SIG-M5 treated with dmso at 0.1 percent for 504 hours (cell line): Measurements from ENCODE around the gene GNG3.
"Not testable (repeated sequence)": the region's sequence is repeated elsewhere in the genome, so short reads cannot be mapped to it uniquely, and the experiment has no call there.

Source experiments
- DNase-seq: peaks from one replicate; lab custom pipeline; 2025; ENCODE audit not compliant: unreplicated experiment; lab: John Stamatoyannopoulos, UW

The GNG3 gene

GRCh38 chr11:62687508-62688396, 19.7 kb upstream of the GNG3 start:
- DNase-seq: no peak

DNA sequence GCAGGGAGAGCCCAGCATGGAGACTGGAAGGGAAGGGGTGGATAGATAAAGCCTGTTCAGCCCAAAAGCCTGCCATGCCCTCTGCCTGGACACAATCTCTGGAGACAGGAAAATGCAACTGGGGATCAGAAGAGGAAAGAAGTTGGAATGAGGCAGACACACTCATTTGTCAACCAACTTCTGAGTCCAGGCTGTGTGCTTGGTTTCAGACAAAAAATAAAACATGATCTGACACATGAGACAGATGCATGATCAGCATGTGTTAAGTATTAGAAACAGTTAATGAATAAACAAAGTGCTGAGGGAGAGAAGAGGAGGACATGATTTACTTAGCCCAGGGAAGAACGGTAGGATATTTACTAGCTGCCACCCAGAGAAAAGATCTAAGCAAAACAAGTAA, 19.0 kb upstream of the GNG3 start:
- DNase-seq: no peak

- no peak for DNase-seq
Measured at GRCh38 chr11:62689421-62690183, 17.9 kb upstream of the GNG3 start, which contains the start of gene LRRN4CL. Gene LRRN4CL (minus strand): TSS chr11:62689530. CDS start chr11:62688508, 1,022 bp downstream.

DNA sequence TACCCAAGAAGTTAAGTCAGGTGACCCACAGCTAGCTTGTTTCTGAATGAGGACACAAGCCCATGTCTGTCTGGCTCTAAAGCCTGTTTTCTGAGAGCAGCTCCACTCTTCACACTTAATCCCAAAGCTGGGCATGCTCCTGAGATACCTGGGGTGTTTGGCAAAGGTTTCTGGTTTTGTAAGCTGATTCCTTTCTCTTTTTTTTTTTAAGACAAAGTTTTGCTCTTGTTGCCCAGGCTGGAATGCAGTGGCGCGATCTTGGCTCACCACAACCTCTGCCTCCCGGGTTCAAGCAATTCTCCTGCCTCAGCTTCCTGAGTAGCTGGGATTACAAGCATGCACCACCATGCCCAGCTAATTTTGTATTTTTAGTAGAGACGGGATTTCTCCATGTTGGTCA, 13.9 kb upstream of the GNG3 start:
- not testable (repeated sequence) for DNase-seq

DNA sequence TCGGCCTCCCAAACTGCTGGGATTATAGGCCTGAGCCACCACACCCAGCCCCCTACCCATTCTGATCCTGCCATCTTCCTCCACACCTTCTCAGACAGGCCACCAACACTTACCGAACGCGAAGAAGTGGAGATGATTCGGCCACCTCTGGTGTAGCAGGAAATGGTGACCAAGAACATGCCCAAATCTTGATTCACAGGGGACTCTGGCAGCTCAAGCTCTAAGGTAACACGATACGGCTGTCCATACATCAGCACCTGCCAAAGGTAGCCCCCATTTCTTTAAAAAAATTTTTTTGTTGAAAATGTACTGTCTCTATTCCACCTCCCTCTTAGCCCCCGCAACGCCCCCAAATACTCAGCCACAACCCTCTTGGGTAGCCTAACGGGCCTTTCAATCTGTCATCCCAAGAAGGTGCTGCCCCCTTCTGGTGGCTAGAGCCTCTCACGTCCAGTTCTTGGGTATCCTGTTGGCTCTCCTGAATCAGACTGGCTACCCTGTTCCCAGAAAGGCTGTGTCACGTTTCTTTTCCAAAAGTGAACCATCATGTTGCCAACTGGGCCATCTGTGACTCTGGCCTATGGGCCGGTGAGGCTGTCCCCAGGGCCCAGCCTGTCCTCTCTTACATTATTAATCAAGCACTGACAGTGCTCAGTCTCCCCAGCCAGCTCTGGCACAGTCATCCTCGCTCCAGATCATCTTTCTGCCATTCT, 12.9 kb upstream of the GNG3 start:
- peak; percentile 68 for DNase-seq

DNA sequence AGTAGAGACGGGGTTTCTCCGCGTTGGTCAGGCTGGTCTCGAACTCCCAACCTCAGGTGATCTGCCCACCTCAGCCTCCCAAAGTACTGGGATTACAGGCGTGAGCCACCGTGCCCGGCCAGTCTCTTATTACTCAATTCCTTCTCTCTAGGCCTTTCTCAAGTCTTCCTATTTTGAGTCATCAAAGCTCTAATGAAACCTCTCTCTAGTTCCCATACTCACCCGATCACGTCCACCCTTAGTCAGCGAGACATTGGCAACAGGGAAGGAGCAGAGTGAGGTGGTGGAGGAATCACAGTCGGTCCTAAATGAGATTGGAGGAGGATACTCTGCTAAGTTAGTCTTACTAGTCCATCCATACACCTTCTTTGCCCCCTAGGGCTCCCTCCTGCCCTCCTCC, 5.2 kb upstream of the GNG3 start:
- DNase-seq: no peak

DNA sequence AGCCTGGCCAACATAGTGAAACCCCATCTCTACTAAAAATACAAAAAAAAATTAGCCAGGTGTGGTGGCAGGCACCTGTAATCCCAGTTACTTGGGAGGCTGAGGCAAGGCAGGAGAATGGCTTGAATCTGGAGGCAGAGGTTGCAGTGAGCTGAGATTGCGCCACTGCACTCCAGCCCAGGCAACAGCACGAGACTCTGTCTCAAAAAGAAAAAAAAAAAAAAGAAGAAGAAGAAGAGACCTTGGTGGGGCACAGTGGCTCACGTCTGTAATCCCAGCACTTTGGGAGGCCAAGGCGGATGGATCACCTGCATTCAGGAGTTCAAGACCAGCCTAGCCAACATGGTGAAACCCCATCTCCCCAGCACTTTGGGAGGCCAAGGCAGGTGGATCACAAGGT, 3.6 kb upstream of the GNG3 start:
- DNase-seq: not testable (repeated sequence)

DNA sequence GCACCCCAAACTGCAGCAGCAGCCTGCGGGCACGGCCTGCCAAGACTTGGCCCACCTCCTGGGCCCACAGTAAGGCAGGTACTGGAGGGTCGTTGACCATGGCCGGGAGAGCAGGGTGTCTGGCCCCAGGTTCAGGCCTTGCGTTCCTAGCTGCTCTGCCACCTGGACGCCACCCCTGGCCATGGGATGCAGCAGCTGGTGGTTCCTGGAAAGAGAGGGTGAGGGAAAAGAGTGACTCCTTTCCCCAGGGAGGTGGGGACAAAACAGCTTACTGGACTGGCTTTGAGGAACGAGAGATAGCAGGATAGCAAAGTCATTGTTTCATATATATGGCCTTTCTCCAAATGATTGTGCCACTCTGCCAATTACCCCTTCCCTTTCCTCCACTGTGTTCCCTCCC, 2.1 kb upstream of the GNG3 start:
- DNase-seq: no peak

DNA sequence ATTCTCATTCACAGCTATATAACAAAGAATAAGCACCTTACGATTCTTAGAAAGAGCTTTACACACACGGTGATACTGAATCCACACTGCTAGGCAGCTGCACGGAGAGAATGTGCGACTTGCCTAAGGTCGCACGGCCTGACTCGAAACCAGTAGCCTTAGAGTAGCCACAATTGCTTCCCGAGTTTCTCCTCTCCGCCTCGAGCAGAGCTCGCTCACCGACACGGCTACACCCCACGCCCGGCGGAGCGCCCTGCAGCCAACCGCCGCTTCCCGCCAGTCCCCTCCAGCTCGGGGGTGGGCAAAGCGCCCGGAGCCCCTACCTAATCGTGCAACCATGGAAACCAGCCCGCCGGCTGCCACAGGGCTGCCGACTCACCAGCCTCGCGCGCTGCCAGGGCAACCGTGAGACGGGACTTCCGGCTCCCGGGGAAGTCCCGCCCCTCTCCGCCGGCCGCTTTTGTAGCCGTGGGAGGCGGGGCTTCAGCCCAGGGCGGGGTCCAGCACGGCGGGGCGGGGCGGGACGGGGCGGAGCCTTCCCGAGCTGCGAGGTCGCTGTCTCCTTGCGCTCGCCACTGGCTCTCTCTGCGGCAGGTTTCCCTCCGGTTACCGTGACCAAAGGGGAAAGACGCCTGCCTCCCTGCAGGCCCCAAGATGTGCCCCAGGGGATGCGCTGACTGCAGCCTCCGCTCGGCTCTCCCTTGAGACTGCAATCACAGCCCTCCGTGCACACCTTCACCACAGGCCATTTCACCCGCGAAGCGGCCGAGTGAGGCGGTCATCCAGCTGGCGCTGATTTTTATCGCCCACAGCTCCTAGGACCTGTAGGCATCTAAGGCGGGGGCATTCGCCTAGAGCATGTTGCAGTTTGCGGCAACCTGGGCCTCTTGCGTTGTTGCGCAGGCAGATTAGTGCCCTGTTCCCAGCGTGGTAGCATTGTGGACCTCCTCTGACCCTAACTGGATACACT, 1.3 kb upstream of the GNG3 start:
- peak; percentile 86 for DNase-seq

DNA sequence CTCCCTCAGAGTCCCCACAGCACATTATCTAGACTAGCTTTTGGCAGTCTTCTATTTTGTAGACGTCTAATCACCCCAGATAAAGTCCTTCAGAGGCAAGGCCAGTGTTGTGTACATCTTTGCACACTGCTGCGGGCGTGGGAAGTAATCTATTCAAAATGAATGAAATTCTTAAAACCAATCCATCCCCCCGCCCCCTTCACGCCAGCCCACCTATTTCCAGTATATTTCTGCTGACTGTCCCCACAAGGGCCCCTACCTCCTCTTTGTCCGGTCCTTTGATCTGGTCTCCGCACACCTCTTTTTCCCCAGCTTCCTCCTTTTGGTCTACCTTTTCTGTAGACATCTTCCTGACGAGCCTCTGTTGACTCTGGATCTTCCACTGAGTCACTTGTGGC, 627 bp upstream of the GNG3 start:
- DNase-seq: no peak

- no peak for DNase-seq
Measured at GRCh38 chr11:62708392-62708791, 916 bp downstream of the GNG3 start.

- no peak for DNase-seq
Measured at GRCh38 chr11:62708793-62709192, 1.3 kb downstream of the GNG3 start.

DNA sequence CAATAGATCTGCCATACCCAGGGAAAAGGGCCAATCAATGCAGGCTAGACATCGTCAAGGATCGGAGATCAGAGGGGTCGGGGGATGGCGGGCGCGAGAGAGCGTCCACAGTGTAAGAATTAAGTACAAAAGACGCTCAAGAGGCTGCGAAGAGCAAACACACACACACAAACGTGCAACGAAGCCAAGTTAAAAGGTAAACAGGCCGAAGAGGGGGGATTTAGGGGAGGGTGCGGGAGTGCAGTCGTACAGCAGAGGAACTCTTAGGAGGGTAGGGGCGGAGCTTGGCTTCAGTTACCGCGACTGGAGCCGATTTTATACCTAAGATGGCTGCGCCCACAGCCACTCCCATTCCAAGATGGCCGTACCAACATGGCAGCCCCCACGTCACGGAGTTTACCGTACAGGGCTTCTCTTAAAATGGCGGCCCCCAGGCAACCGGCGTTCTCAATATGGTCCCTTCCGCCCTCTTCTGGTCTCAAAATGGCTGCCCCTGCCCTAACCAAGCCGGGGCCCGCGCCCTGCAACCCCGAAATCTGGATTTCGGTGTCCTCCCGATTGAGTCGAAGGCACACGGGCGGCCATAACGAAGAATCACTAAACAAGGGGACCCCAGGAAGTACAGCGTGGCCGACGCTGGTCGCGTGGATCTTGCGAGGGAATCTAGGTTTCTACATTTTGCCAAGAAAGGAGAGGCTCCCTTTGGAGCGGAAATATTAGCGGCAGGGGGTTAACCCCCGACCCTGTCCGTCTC, 1.9 kb downstream of the GNG3 start:
- peak; percentile 96 for DNase-seq

DNA sequence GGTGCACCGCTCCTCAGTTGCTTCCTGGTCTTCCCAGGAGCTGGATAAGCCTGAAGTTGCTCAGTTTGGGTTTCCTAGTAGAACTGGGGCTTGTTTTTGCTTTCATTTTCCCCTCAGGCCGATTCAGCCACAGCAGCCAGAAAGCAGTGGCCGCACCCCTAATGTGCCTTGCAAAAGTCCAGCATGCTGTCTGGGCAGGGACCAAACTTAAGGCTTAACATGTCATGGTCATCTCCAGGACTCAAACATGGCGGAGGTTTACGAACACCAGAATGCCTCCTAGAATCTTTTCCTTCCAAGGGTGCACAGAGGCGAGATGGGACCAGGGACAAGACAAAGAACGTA, 2.5 kb downstream of the GNG3 start:
- no peak for DNase-seq

DNA sequence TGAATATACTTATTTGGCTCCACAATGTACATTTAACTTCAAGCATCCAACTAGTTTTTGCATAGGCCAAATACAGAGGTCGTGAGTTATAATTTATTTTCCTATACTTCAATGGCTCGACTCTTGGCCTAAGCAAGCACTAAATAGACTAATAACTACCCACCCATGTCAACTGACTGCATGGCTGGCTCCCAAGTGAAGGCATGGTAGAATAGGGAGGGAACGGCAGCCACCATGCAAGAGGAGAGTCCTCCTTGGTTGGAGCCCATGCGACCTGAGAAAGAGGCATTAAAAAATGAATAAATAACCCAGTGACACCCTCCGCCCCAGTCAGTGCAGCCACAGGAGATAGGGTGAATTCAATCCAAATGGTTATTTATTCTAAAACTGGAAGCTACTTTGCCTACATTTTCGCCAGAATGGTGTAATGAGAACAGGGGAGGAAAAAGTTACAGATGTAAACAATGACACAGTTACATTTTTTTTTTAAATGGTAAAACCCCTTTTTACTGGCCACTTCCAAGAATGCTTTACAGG, 4.9 kb downstream of the GNG3 start:
- DNase-seq: no peak

DNA sequence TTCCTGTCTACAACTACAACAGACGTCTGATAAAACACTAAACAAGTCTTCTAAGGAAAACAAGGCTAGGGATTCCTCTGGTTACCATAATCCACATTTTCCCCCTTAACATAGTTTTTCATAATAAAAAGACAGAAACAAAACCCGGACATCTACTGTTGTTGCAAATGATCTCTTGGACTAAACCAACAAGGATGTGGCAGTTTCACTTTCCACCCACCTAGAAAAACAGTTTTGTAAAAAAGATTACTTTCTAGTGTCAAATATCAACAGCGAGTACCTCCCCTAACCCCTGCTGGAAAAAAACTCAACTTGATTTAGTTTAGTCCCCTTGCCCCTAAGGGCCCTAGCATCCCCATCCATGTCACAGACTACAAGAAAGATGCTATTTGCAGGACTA, 5.4 kb downstream of the GNG3 start:
- no peak for DNase-seq

GRCh38 chr11:62713343-62713742, 5.9 kb downstream of the GNG3 start:
- DNase-seq: no peak

GRCh38 chr11:62715150-62716130, 8.0 kb downstream of the GNG3 start:
- no peak for DNase-seq
